ENCODE results near the gene NUP155. TPM values are rescaled to one million over a fixed set of nuclear protein-coding genes. Genes with fewer than 3 reads are reported as not detected.

The NUP155 gene
- polyA plus RNA-seq, 2 of the 4 experiments (the other 2 are of a cell fraction): 14.4 to 38.8 TPM

DNA sequence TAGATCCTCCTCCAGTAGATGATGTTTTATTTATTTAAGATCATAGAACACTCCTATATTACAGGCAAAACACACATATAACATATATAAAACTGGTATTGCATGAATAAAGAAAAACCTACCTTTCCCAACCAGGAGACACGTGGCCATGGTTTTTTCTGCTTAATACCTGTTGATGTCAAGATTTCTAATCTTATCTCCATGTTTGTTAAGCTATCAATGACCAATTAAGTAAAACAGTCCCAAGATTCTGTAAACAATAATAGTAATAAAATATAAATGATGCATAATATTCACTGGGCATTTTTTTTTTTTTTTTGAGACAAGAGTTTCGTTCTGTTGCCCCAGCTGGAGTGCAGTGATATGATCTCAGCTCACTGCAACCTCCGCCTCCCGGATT, 123.4 kb downstream of the NUP155 start:
- DNase-seq (ENCODE audit: low read depth in 1 of 2, low spot score in 1 of 2) (no peak), ATAC-seq (no peak), FAIRE-seq (no peak)
- H3K4me3 ChIP-seq: no peak overlapping the region
- H3K27ac ChIP-seq: no peak overlapping the region
- ChIA-PET POLR2A (no interaction called here), CTCF (interaction anchor here (0.6 to 1.5 kb wide), 3 partner anchors 11 to 503 kb away, joined by 3 to 5 read pairs (median 4); no protein-coding TSS in a partner anchor)
- H3K4me1 ChIP-seq: 0 out of 3 replicates have a peak, but pooled peaks cover 10% of the 10 kb centered on the region
- TF ChIP-seq BHLHE40 (IDR thresholded peaks at IDR 0.05; ENCODE audit: low read depth, low read length) (no peak), NPAS2 (CRISPR knock-in tag; IDR thresholded peaks at IDR 0.05; ENCODE audit: borderline replicate concordance) (no peak)
- peak overlapping the region; percentile 90 for H3K4me2 ChIP-seq
- H3K9me3 ChIP-seq: no peaks in the 10 kb centered on the region
- 93% methylated on average over 4 of the region's 4 CpGs for WGBS (ENCODE audit: missing lambda C conversion rate)

DNA sequence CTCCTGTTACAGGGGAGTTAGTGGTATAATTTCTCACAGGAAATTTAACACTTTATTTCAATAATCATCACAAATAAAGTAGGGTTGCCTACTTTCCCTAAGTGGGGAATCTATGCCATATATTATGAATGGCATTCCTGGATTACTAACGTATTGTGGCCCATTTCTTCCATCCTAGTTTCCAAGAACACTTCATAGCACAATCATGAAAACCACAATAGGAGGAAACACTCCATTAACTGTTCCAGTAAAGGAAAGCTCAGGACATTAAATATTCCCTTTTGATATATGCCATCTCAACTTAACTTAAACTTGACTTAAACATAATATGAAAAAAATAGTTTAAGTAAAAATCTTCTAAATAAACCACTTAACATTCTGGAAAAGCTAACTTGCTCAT, 123.9 kb downstream of the NUP155 start:
- H3K9me3 ChIP-seq: no peaks in the 10 kb centered on the region
- ChIA-PET POLR2A (no interaction called here), CTCF (interaction anchor here (0.6 to 1.5 kb wide), 4 partner anchors 11 to 502 kb away, joined by 3 to 5 read pairs (median 4); no protein-coding TSS in a partner anchor)
- 0 out of 3 replicates have a peak, but pooled peaks cover 10% of the 10 kb centered on the region for H3K4me1 ChIP-seq
- no peak for ATAC-seq
- H3K4me3 ChIP-seq: no peak overlapping the region
- TF ChIP-seq EP300 (IDR thresholded peaks at IDR 0.05): no peak
- no peak overlapping the region for H3K27ac ChIP-seq
- H3K4me2 ChIP-seq: peak overlapping the region; percentile 90
- no peak for FAIRE-seq
- 86% methylated on average over 1 of the region's 1 CpG for WGBS (ENCODE audit: missing lambda C conversion rate)
- no peak for DNase-seq (ENCODE audit: low read depth in 1 of 2, low spot score in 1 of 2)

Small RNA genes lying within 50 kb of the gene (small RNA-seq; reads per million reads assigned to genes)
- gene RNU7-75P: 0 reads per million in 6 experiments

Other genes with a start within 250 kb of the NUP155 start
- gene CPLANE1, start 121.7 kb downstream of the NUP155 start, polyA plus RNA-seq (2011; rRNA removed): 15.7 and 16.1 TPM in 2 replicates
- 5.4 to 5.5 TPM (median 5.4 TPM) in 3 replicates for gene CPLANE1, start 121.7 kb downstream of the NUP155 start, polyA plus RNA-seq (2017; fragmentation: RNase III; extraction: RNeasy Plus Mini Kit Qiagen cat#74134 plus additional on column Dnase treatment)
- gene WDR70, start 8.2 kb upstream of the NUP155 start, polyA plus RNA-seq (2011; rRNA removed): 24.4 and 28.8 TPM in 2 replicates
- 13.3 to 14.7 TPM (median 13.8 TPM) in 3 replicates for gene WDR70, start 8.2 kb upstream of the NUP155 start, polyA plus RNA-seq (2017; fragmentation: RNase III; extraction: RNeasy Plus Mini Kit Qiagen cat#74134 plus additional on column Dnase treatment)

Data from A549 (cell line).